GM18873 (cell line): ENCODE results near the gene TSPO2.

ENCODE experiments used
- ATAC-seq: cut with Tn5 transposase; IDR thresholded peaks from one replicate; pipeline ENCODE4 v1.9.1; 2021; ENCODE audit warnings: mild to moderate bottlenecking, moderate library complexity, moderate number of reproducible peaks; ENCODE audit not compliant: unreplicated experiment, low FRiP score

Gene TSPO2

GRCh38 chr6:41025966-41026530 lies 16.2 kb upstream of the TSPO2 start:
- no peak for ATAC-seq

- ATAC-seq, result no peak
These were observed 15.0 kb upstream of the TSPO2 start for GRCh38 chr6:41027241-41027640.

- ATAC-seq, result peak; percentile 54
These were observed 14.3 kb upstream of the TSPO2 start for GRCh38 chr6:41027799-41028560.

GRCh38 chr6:41028561-41029412 lies 13.5 kb upstream of the TSPO2 start:
- ATAC-seq, result no peak

GRCh38 chr6:41032830-41033229 lies 9.4 kb upstream of the TSPO2 start:
- no peak for ATAC-seq

GRCh38 chr6:41033776-41034175 lies 8.5 kb upstream of the TSPO2 start:
- no peak for ATAC-seq

- no peak for ATAC-seq
These were observed 6.1 kb upstream of the TSPO2 start for GRCh38 chr6:41036186-41036585.

GRCh38 chr6:41036601-41037000 lies 5.7 kb upstream of the TSPO2 start:
- no peak for ATAC-seq

- no peak for ATAC-seq
These were observed 5.0 kb upstream of the TSPO2 start for GRCh38 chr6:41037107-41037900.

GRCh38 chr6:41038205-41038604 lies 4.1 kb upstream of the TSPO2 start:
- no peak for ATAC-seq

- ATAC-seq, result no peak
These were observed 2.9 kb upstream of the TSPO2 start, which contains the start of gene UNC5CL for GRCh38 chr6:41039060-41039998. Gene UNC5CL (minus strand): TSS chr6:41039221. CDS start chr6:41035074, 4,147 bp downstream.

- ATAC-seq, result no peak
These were observed 1.9 kb upstream of the TSPO2 start for GRCh38 chr6:41040101-41040939.

GRCh38 chr6:41040940-41041536 lies 1.2 kb upstream of the TSPO2 start:
- no peak for ATAC-seq

- ATAC-seq, result no peak
These were observed 884 bp downstream of the TSPO2 start for GRCh38 chr6:41043151-41043550.

- no peak for ATAC-seq
These were observed 3.4 kb downstream of the TSPO2 start for GRCh38 chr6:41045664-41046063.

- no peak for ATAC-seq
These were observed 3.8 kb downstream of the TSPO2 start for GRCh38 chr6:41046084-41046483.

GRCh38 chr6:41047306-41047705 lies 5.0 kb downstream of the TSPO2 start:
- no peak for ATAC-seq
